Fibroblast of lung (primary cell): ENCODE data around the gene KCTD14.

Experiments used
- CTCF ChIP-seq, 2 donors: IDR thresholded peaks in 1 of 2; conservative IDR thresholded peaks in 1 of 2; 1 replicate in 1 of 2; 2 replicates in 1 of 2; pipeline ENCODE4 v1.5.1; 2011 to 2012; ENCODE audit warnings: low read length in 2 of 2, control low read depth in 1 of 2, inconsistent platforms in 1 of 2, low read depth in 1 of 2, mild to moderate bottlenecking in 1 of 2
- EZH2 ChIP-seq: IDR thresholded peaks from 2 replicates; pipeline ENCODE4 v1.5.1; 2012; ENCODE audit warnings: low read length, control low read depth, mild to moderate bottlenecking; ENCODE audit errors: missing control alignments

GRCh38 chr11:77966338-77966737 is 56.7 kb downstream of the KCTD14 start:
- TF ChIP-seq CTCF (conservative IDR thresholded peaks at IDR 0.05 in 1 of 2, IDR thresholded peaks at IDR 0.05 in 1 of 2; ENCODE audit: low read depth in 1 of 2, low read length in 2 of 2) (no peak), EZH2 (no peak)
